ENCODE results near the gene CFLAR. TPM values are rescaled to one million over a fixed set of nuclear protein-coding genes. Genes with fewer than 3 reads are reported as not detected.
"Not testable (repeated sequence)": the region's sequence is repeated elsewhere in the genome, so short reads cannot be mapped to it uniquely, and the experiment has no call there.

Gene CFLAR
- total and polyA plus RNA-seq, 4 donors, result 24.4 to 169 (median 45.5) TPM

DNA sequence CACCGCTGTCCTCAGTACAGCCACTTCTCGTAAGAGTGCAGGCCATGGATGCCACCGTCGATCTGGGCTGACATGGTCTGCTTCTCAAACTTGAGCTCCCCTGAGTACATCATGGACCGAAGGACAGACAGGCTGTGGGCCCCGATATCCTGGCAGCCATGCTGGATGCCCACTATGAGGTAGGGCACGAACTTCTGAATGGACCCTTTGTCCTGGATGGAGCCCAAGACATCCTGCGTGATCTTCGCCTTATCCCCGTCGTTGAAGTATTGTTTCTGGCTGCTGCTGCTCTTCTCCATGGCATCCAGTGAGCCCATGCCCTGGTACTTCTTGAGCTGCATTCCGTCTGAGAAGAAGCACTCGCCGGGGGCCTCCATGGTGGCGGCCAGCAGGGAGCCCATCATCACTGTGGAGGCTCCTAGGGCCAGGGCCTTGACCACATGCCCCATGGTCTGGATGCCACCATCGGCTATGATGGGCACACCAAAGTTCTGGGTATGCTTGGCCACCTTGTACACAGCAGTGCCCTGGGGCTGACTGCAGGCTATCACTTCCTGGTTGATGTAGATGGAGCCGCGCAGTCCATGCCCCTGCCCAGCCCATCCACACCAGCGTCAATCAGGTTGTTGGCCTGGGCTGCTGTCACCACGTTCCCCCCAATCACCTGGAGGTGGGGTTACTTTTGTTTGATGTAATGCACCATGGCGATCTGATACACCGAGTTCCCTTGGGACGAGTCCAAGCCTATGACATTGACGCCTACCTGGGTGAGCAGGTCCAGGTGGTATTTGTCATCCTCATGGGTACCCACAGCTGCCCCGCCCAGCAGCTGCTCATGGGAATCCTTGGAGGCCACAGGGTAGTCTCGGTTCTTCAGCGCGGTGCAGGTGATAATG lies 21.8 kb downstream of the CFLAR start:
- Histone ChIP-seq H3K27ac (ENCODE audit: low read depth in 1 of 2, low read length in 2 of 2) (no peak overlapping the region), H3K4me3 (ENCODE audit: low read depth in 1 of 3, low read length in 3 of 3) (no peak overlapping the region), H3K9ac (ENCODE audit: low read depth in 1 of 2, low read length in 2 of 2) (no peak overlapping the region), H3K36me3 (ENCODE audit: control insufficient read depth in 4 of 4, insufficient read depth in 3 of 4, low read depth in 1 of 4, low read length in 3 of 4) (peaks cover 21 to 66% (median 56%) of the 10 kb centered on the region in 4 donors), H3K9me3 (ENCODE audit: control insufficient read depth in 4 of 4, low read length in 3 of 4) (no peaks in the 10 kb centered on the region), H3K4me1 (ENCODE audit: control insufficient read depth in 4 of 4, insufficient read depth in 4 of 4, low read length in 3 of 4) (no peaks in the 10 kb centered on the region), H3K27me3 (ENCODE audit: control insufficient read depth in 4 of 4, insufficient read depth in 4 of 4, low read length in 3 of 4) (no peaks in the 10 kb centered on the region)
- TF ChIP-seq HNF4G (IDR thresholded peaks at IDR 0.05), result no peak
- TF ChIP-seq, protein P1, sequence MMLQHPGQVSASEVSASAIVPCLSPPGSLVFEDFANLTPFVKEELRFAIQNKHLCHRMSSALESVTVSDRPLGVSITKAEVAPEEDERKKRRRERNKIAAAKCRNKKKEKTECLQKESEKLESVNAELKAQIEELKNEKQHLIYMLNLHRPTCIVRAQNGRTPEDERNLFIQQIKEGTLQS (IDR thresholded peaks at IDR 0.05), result no peak
- TF ChIP-seq, protein P2, sequence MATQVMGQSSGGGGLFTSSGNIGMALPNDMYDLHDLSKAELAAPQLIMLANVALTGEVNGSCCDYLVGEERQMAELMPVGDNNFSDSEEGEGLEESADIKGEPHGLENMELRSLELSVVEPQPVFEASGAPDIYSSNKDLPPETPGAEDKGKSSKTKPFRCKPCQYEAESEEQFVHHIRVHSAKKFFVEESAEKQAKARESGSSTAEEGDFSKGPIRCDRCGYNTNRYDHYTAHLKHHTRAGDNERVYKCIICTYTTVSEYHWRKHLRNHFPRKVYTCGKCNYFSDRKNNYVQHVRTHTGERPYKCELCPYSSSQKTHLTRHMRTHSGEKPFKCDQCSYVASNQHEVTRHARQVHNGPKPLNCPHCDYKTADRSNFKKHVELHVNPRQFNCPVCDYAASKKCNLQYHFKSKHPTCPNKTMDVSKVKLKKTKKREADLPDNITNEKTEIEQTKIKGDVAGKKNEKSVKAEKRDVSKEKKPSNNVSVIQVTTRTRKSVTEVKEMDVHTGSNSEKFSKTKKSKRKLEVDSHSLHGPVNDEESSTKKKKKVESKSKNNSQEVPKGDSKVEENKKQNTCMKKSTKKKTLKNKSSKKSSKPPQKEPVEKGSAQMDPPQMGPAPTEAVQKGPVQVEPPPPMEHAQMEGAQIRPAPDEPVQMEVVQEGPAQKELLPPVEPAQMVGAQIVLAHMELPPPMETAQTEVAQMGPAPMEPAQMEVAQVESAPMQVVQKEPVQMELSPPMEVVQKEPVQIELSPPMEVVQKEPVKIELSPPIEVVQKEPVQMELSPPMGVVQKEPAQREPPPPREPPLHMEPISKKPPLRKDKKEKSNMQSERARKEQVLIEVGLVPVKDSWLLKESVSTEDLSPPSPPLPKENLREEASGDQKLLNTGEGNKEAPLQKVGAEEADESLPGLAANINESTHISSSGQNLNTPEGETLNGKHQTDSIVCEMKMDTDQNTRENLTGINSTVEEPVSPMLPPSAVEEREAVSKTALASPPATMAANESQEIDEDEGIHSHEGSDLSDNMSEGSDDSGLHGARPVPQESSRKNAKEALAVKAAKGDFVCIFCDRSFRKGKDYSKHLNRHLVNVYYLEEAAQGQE (IDR thresholded peaks at IDR 0.05), result no peak
- no peak for TF ChIP-seq FOXA1 (IDR thresholded peaks at IDR 0.05)
- TF ChIP-seq TAF1 (conservative IDR thresholded peaks at IDR 0.05), result no peak
- TF ChIP-seq RAD21 (IDR thresholded peaks at IDR 0.05), result no peak
- TF ChIP-seq RXRA (IDR thresholded peaks at IDR 0.05), result no peak
- TF ChIP-seq FOXA2 (IDR thresholded peaks at IDR 0.05), result no peak
- TF ChIP-seq, protein P3, sequence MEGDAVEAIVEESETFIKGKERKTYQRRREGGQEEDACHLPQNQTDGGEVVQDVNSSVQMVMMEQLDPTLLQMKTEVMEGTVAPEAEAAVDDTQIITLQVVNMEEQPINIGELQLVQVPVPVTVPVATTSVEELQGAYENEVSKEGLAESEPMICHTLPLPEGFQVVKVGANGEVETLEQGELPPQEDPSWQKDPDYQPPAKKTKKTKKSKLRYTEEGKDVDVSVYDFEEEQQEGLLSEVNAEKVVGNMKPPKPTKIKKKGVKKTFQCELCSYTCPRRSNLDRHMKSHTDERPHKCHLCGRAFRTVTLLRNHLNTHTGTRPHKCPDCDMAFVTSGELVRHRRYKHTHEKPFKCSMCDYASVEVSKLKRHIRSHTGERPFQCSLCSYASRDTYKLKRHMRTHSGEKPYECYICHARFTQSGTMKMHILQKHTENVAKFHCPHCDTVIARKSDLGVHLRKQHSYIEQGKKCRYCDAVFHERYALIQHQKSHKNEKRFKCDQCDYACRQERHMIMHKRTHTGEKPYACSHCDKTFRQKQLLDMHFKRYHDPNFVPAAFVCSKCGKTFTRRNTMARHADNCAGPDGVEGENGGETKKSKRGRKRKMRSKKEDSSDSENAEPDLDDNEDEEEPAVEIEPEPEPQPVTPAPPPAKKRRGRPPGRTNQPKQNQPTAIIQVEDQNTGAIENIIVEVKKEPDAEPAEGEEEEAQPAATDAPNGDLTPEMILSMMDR (IDR thresholded peaks at IDR 0.05; ENCODE audit: low read depth, low read length, missing input control), result no peak
- no peak for DNase-seq (ENCODE audit: low spot score)
- whole genome bisulfite sequencing, result 97% methylated on average over 28 of the region's 28 CpGs

DNA sequence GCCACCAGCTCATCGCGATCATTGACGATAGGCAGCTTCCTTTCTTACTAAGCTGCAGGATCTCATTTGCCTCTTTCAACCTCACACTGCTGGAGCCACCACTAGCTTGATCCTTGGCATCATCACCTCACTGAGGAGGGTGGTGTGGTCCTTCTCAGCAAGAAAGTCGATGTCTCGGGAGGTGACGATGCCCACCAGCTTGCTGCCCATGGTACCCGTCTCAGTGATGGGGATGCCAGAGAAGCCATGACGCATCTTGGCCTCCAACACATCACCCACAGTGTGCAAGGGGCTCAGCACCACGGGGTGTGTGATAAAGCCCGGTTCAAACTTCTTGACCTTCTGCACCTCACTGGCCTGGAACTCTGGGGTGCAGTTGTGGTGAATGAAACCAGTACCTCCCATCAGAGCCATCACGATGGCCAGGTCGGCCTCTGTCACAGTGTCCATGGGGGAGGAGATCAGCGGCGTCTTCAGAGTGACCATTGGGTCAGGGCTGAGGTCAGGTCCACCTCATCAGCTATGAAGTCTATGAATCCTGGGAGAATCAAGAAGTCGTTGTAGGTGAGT lies 22.5 kb downstream of the CFLAR start:
- 94% methylated on average over 15 of the region's 15 CpGs for WGBS
- DNase-seq (ENCODE audit: low spot score), result no peak
- H3K36me3 ChIP-seq (ENCODE audit: control insufficient read depth in 4 of 4, insufficient read depth in 3 of 4, low read depth in 1 of 4, low read length in 3 of 4), result peaks cover 21 to 63% (median 52%) of the 10 kb centered on the region in 4 donors

DNA sequence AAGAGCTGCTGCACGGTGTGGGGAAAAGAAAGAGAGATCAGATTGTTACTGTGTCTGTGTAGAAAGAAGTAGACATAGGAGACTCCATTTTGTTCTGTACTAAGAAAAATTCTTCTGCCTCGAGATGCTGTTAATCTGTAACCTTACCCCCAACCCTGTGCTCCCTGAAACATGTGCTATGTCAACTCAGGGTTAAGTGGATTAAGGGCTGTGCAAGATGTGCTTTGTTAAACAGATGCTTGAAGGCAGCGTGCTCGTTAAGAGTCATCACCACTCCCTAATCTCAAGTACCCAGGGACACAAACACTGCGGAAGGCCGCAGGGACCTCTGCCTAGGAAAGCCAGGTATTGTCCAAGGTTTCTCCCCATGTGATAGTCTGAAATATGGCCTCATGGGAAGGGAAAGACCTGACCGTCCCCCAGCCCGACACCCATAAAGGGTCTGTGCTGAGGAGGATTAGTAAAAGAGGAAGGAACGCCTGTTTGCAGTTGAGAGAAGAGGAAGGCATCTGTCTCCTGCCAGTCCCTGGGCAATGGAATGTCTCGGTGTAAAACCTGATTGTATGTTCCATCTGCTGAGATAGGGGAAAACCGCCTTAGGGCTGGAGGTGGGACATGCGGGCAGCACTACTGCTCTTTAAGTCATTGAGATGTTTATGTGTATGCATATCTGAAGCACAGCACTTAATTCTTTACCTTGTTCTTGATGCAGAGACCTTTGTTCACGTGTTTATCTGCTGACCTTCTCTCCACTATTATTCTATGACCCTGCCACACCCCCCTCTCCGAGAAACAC lies 23.2 kb downstream of the CFLAR start:
- H3K36me3 ChIP-seq (ENCODE audit: control insufficient read depth in 4 of 4, insufficient read depth in 3 of 4, low read depth in 1 of 4, low read length in 3 of 4), result peaks cover 21 to 65% (median 53%) of the 10 kb centered on the region in 4 donors
- not testable (repeated sequence) for DNase-seq (ENCODE audit: low spot score); H3K27me3 ChIP-seq (ENCODE audit: control insufficient read depth in 4 of 4, insufficient read depth in 4 of 4, low read length in 3 of 4); H3K9me3 ChIP-seq (ENCODE audit: control insufficient read depth in 4 of 4, low read length in 3 of 4); H3K27ac ChIP-seq (ENCODE audit: low read depth in 1 of 2, low read length in 2 of 2); H3K4me1 ChIP-seq (ENCODE audit: control insufficient read depth in 4 of 4, insufficient read depth in 4 of 4, low read length in 3 of 4); H3K9ac ChIP-seq (ENCODE audit: low read depth in 1 of 2, low read length in 2 of 2); H3K4me3 ChIP-seq (ENCODE audit: low read depth in 1 of 3, low read length in 3 of 3)
- WGBS, result 72% methylated on average over 14 of the region's 14 CpGs

More for the DNA sequence above, 22.5 kb downstream of the CFLAR start:
- peaks cover 0 to under 1% (median 0%) of the 10 kb centered on the region in 4 donors for H3K4me1 ChIP-seq (ENCODE audit: control insufficient read depth in 4 of 4, insufficient read depth in 4 of 4, low read length in 3 of 4)
- H3K9ac ChIP-seq (ENCODE audit: low read depth in 1 of 2, low read length in 2 of 2), result no peak overlapping the region
- H3K4me3 ChIP-seq (ENCODE audit: low read depth in 1 of 3, low read length in 3 of 3), result no peak overlapping the region
- H3K27me3 ChIP-seq (ENCODE audit: control insufficient read depth in 4 of 4, insufficient read depth in 4 of 4, low read length in 3 of 4), result no peaks in the 10 kb centered on the region
- no peaks in the 10 kb centered on the region for H3K9me3 ChIP-seq (ENCODE audit: control insufficient read depth in 4 of 4, low read length in 3 of 4)
- no peak overlapping the region for H3K27ac ChIP-seq (ENCODE audit: low read depth in 1 of 2, low read length in 2 of 2)
- TF ChIP-seq FOXA1 (IDR thresholded peaks at IDR 0.05), result no peak
- TF ChIP-seq SP1 (IDR thresholded peaks at IDR 0.05), result no peak
- TF ChIP-seq, protein P3 (IDR thresholded peaks at IDR 0.05; ENCODE audit: low read depth, low read length, missing input control), result no peak
- no peak for TF ChIP-seq TAF1 (conservative IDR thresholded peaks at IDR 0.05)
- no peak for TF ChIP-seq HNF4G (IDR thresholded peaks at IDR 0.05)
- TF ChIP-seq FOXA2 (IDR thresholded peaks at IDR 0.05), result no peak
- TF ChIP-seq, protein P4, sequence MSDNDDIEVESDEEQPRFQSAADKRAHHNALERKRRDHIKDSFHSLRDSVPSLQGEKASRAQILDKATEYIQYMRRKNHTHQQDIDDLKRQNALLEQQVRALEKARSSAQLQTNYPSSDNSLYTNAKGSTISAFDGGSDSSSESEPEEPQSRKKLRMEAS (IDR thresholded peaks at IDR 0.05), result no peak
- no peak for TF ChIP-seq RXRA (IDR thresholded peaks at IDR 0.05)
